Measurements from ENCODE around the gene MS4A10.
"Not testable (repeated sequence)": the region's sequence is repeated elsewhere in the genome, so short reads cannot be mapped to it uniquely, and the experiment has no call there.

MS4A10 gene

DNA sequence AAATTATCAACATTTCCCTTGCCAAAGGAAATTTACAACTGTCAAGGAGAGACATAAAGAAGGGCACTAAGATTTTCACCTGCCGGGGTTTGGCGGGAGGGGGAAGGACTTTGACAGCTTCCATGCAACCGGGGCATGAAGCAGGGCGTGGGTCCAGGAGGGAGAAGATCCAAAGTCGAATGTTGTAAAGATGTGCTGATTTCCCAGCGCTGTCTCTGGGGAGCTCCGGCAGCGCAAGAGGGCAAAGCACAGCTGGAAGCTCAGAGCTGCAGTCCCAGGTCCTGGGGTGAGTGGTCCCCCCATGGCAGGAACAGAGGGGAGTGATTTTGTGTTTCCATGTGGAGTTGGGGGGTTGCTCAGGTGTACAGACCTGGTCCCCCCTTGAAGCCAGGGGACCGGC, at the start of gene MS4A10:
Gene MS4A10 (plus strand): TSS at position 198 of the 400 bp plus-strand sequence. CDS start 5,003 bp downstream, outside the sequence.
- DNase-seq: no peak

DNA sequence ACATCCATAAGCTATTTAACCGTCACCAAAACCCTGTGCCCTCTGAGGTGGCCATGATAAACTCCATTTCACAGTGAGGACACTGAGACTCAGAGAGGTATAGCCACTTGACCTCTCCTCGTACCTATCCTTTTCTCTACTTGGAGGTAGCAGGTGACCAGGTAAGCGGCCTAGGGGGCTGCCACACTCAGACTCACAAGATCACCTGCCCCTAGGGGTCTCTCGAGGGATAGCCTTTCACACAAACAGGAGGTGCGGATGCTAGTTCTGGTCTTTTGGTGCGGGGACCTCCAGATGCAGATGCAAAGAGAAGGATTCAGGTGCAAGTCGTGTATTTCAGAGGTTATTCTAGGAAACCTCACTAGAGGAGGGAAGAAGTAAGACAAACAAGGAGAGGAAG, 46.0 kb upstream of the MS4A10 start:
- DNase-seq: no peak

DNA sequence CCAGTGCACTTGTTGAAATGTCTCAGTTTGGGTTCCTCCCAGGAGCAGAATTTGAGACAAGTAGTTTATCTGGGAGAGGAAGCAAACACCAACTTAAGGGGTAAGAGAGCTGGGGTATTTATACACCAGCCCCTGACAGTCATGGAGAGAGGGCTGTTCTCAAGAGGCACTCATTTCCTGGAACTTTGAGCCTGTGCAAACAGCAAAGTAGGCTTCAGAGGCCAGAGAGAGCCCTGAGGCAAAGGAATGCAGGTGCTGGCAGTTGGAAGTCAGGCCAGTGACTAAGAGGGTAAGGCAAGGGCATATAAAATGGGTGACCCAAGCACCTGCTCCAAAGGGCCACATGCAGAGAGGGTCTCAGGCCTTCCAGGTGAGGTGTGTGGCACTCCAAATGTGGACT, 44.6 kb upstream of the MS4A10 start:
- DNase-seq: no peak

DNA sequence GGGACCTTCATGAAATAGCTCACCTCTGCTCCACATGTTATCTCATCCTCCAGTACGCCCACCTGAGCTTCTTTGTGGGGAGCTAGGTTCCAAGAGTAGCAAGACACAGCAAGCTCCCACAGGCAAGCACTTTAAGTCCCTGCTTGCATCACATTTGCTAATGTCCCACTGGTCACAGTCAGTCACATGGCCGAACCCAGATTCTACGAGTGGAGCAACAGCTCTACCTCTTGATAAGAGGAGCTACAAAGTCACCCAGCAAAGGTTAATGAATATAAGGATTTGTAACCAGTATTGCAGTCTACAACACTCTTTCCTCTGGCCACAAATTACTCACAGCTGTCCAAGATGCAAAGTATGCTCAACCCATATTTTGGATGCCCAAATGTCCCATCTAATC, 43.7 kb upstream of the MS4A10 start:
- DNase-seq: no peak

DNA sequence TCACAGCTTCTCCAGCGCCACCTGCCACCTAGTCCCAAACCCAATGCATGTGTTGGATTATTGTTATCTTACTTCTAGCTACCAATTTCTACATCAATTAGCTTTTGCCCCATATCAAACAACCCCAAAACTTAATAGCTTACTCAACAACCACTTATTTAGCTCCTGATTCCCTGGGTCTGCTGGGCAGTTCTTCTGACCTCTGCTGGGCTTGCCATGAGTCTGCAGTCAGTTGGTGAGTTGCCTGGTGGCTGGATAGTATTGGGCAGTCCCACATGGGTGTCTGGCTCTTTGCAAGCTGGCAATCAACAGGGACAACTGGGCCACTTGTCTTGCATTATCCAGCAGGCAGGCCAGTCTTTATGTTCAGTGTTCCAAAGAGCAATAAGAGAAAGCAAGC, 42.1 kb upstream of the MS4A10 start:
- no peak for DNase-seq

DNA sequence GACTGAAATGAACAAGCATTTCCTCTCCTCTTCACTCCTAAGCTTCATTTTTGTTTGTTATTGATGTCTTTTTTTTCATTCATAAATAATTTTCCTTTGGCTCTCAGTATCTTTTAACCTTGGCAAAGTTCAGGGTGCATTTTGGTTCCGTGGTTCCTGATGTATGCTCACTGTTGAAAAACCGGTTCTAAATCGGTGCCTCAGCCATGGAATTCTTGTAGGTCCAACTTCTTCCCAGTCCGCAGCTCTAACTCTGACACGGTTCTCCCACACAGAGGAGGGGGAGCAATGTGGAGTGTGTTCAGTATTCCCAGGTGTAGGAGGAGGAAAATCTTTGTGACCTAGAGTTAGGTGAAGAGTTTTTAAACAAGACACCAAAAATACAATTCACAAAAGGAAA, 41.0 kb upstream of the MS4A10 start:
- no peak for DNase-seq

DNA sequence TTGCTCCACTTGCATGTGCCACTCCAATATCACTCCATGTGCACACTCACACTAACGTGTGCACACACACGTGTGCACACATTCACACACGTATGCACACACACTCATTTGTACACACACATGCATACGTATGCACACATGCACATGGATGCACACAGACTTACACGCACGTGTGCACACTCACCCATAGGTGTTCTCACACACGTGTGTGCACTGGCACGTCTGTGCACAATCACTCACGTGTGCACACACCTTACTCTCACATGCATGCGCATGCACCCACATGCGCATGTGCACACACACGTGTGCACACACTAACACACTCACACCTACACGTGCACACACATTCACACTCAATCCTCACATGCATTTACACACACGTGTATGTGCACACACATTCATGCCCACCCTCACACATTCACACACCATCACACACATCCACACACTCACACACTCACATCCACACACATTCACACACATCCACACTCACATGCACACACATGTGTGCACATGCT, 37.7 kb upstream of the MS4A10 start:
- DNase-seq: no peak

DNA sequence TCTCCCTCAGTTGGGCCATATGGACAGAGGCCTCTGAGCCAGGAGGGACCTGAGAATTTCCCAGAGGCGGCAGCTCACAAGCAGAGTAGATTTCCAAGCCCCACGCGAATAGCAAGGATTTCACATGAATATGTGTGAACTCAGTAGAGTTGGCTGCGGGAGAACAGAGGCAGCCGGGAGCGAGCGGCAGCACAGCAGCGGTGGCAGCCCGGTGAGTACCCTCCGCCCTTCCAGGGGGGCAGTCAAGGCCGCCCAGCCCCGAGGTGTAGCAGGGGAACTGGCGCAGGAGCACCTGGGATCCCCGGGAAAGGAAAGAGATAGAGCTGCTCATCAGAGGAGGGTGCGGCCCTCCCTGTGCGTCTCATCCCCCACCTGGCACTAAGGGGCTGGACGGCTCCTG, 36.9 kb upstream of the MS4A10 start:
- no peak for DNase-seq

DNA sequence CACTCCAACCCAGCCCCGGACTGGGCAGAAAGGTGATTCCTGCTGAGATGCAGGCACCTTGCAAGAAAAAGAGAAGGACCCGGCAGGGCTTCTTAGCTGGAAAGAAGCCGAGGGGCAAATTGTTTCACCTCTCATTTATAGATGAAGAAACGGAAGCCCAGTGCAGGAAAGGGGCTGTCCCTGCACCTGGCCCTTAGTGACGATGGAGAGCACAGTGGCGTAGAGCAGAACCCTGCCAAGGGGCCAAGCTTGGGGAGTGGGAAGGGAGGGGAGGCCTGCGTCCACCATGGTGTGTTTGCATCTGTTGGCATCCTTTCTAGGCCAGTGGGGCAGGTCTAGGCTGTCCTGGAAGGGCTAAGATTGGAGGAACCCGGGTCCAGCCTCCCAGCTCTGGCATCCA, 36.3 kb upstream of the MS4A10 start:
- no peak for DNase-seq

DNA sequence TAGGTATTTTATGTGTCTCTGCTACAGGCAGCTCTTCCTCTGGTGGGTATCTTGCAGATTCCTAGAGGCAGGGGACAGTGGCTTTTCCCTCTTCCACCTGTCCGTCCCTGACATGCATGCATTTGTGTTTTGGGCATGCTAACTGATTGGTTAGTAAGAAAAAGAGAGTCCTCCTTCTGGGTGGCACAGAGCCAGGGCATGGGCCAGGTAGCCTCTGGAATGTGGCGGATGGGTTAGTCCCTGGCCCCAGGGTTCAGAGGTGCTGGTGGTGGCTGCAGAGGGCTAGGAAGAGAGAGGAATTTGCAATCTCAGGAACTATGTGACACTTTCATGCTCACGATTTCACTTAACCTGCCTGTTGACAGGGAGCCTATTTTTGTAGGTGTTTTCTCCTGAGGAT, 34.2 kb upstream of the MS4A10 start:
- no peak for DNase-seq

DNA sequence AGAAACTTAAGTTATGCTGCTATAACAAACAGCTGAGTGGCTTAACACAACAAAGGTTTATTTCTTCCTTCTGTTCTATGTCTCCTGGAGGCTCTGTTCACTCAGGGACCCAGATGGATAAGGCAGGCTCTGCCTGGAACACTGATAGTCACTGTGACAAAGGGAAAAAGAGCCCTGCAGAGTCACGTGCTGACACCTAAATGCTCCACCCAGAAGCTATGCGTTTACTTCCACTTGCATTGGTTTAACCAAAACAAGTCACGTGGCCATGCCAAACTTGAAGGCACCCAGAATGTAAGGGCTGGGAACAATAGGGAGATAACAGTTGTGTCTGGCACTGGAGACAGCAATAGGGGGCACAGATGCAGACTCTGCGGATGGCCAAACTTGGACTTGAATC, 31.8 kb upstream of the MS4A10 start:
- DNase-seq: no peak

DNA sequence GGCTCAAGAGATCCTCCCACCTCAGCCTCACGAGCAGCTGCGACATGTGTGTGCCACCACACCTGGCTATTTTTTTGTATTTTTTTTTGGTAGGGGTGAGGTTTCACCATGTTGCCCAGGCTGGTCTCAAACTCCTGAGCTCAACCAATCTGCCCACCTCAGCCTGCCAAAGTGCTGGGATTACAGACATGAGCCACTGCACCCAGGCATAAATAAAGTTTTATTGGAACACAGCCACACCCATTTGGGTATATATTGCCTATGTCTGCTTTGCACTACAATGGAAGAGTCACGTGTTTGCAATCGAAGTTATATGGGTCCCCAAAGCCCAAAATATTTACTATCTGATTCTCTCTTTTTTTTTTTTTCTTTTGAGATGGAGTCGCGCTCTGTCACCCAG, 30.2 kb upstream of the MS4A10 start:
- no peak for DNase-seq

DNA sequence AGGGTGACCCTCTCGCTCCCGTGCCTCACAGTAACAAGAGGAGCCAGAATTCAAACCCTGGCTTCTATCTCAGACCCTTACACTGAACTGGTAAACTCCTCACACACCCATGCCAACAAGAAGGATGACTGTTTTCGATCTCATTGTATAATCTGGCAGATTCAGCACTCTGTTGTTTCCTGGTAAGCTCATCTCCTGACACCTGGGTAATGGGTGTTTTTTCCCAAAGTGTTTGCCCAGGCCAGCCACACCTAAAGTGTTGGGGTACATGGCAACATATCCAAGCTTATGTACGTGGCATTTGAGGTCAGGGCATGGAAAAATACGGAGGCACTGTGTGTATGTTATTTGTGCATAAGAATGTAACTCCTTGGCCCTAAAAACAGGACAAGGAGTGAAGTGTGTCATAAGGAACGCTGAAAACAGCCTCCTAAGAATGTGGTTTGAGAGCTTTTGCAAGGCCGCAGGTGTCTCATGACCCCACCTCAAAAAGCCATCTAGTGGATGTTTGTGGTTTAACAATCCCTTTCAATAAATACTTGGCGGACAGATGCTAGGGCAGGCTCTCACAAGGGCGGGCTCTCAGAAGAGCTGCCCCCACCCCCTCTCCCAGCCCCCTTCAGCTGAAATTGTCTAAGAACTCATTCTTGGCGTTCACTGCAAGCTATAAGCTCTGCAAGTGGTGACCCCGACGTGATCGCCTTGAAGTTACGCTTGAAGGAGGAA, 28.7 kb upstream of the MS4A10 start, which contains the start of gene MS4A15:
Gene MS4A15 (plus strand): TSS at position 561 of the 726 bp plus-strand sequence. CDS start 6,867 bp downstream, outside the sequence.
- DNase-seq: no peak

DNA sequence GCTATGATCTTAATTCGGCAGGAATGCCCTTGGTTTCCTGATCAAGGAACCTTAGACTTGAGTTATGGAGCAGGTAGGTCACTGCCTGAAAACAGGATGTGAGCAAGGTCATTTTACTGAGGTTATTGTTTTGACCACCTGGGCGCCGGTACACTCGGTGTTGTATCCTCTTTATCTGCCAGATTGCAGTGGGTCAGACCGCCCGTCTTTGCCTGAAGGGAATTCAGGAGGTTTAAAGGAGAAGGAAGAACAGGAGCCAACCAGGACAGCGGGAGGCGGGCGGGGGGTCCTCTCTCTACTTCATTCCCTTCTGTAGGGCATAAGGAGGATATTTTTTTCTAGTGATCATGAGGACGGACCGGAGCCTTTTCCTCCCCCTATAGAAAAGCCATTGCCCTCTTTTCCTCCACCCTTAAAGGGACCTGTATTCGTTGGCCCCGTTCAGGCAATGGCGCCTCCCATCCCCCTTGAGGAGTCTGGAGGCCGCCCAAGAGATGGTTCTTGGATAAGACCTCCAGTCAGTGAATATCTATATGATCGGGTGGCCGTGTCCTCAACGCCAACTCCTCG, 27.8 kb upstream of the MS4A10 start:
- DNase-seq: no peak

DNA sequence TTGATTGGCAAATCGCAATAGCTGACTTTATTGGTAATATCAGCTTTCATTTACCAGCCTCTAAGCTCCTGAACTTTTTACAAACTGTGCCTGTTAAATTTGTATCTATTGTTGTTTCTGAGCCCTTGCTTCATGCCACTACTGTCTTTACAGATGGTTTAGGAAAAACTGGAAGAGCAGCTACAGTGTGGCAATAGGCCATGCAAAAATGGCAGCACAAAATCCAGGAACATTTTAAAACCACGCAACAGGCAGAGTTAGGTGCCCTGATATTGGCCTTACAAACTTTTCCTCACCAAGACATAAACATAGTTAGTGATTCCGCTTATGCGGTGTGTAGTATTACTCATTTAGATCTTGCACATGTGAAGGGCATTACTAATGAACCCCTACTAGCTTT, 26.5 kb upstream of the MS4A10 start:
- DNase-seq: not testable (repeated sequence)

DNA sequence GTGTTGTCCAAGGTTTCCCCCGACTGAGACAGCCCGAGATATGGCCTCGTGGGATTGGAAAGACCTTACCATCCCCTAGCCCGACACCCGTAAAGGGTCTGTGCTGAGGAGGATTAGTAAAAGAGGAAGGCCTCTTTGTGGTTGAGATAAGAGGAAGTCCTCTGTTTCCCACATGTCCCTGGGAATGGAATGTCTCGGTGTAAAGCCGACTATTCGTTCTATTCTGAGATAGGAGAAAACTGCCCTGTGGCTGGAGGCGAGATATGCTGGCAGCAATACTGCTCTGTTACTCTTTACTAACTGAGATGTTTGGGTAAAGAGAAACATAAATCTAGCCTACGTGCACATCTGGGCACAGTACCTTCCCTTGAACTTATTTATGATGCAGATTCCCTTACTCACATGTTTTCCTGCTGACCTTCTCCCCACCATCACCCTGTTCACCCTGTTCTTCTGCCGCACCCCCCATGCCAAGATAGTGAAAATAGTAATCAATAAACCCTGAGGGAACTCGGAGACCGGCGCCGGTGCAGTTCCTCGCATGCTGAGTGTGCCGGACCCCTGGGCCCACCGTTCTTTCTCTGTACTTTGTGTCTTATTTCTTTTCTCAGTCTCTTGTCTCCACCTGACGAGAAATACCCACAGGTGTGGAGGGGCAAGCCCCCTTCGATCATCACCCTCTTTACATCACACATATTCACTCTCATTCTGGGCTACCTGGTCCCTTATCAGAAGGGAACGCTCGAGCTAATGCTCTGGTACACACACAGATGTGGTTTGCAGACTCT, 25.5 kb upstream of the MS4A10 start:
- DNase-seq: not testable (repeated sequence)

DNA sequence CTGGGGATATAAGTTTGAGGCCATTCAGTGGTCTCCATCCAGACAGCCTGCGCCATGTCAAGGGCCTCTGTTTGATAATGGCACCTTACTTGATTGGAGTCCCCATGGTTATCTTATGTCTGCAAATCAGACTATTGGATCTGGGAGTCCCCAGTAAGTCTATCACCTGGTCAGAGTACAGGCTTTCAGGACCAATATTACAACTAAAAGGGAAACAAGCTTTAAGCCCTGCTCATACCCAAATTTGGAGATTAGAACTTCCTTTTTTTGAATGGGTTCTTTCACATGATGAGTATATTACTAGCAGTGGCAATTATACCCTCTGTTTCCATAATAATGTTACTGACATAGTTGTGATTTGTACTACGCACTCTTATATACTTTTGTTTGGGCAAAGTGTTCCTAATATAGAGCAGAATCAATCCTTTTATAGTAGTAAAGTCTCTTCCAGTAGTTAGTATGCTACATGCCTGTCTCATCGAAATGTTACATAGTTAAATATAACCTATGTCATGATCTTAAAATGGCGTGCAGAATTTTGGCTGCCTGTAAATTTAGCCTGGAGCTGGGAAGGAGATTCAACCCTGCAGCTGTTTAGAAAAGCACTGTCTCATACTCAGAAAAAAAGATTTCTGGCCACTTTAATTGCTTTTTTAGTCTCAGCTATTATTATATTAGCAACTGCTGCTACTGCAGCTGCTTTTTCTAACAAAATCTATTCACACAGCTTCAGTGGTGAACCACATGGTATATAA, 23.5 kb upstream of the MS4A10 start:
- DNase-seq: no peak

DNA sequence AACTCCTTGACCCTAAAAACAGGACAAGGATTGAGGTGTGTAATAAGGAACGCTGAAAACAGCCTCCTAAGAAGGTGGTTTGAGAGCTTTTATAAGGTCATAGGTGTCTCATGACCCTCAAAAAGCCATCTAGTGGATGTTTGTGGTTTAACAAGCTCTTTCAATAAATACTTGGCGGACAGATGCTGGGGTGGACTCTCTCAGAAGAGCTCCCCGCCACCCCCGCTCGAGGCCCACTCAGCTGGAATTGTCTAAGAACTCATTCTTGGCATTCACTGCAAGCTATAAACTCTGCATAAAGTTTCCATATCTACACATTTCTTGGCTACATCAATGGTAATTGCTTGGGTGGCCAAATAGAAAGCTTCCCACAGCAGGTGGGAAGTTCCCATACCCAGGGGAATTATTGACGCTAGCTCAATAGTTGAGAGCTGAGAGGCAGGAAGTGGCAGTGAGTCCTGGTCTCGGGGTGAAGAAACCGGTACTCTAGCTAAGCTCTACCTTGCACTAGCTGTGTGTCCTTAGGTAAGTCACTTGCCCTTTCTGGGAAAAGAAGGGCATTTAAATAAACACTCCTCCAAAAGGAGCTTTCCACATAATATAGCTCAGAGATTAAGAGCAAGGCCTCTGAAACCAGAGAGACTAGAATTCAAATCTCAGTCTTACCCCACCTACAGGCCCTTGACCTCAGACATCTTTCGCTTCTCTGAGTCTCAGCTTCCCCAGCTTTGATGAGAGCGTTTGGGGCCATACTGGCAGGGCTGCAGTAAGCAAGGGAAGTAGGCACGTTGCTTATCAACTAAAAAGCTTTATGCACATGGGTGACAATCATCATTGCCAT, 22.1 kb upstream of the MS4A10 start:
- DNase-seq: no peak

DNA sequence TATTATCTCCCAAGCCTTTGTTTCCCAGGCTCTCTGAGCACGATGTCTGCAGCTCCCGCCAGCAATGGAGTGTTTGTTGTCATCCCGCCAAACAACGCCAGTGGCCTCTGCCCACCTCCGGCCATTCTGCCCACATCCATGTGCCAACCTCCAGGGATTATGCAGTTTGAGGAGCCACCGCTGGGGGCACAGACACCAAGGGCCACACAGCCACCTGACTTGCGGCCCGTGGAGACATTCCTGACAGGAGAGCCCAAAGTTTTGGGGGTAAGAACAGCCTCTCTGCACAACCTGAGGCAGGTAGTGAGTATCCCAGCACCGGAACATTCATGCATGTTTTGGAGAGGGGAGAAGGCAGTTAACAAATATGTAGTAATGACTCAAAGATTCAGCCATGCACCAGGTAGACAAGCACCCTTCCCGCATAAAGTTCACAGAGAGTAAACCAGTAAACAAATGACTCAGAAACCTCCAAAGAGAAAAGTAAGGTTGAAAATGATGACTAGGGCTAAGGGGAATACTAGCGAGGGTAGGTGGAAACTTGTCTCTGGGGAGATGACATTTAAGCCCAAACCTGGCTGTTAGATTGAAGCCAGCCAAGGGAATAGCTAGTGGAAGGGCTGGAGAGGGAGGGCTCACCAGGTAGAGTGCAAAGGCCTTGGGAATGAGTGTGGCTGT, 21.3 kb upstream of the MS4A10 start:
- no peak for DNase-seq

DNA sequence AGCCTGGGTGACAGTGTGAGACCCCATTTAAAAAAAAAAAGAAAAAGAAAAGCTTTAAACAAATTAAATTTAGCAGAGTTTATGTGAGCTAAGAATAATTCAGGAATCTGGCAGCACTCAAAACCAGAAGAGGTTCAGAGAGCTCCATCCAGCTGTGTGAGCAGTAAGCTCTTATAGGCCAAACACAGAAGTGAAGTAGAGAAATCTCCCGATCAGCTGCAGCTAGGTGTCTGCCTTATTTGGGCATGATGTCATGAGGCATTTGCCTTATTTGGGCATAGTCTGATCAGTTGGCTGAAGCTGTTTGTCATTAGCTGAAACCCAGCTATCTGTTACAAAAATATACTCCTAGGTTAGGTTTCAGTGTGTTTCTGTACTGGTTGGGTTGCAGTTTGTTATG, 20.3 kb upstream of the MS4A10 start:
- no peak for DNase-seq

DNA sequence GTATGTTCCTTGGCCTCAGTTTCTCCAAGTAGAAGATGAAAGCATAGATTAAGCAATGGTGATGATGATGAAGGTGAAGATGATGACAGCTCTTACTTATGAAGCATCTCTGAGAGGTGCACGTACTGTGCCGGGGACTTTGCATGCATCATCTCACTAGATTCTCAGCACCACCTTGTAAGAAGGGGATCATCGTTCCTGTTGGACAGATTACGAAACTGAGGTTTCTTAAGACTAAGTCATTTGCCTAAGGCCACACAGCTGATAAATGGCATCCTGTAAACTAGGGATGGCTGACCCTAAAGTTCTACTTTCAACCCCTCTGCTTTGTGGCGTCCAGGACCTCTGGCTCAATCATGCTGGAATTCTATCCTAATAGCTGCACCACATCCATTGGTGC, 19.8 kb upstream of the MS4A10 start:
- DNase-seq: no peak

DNA sequence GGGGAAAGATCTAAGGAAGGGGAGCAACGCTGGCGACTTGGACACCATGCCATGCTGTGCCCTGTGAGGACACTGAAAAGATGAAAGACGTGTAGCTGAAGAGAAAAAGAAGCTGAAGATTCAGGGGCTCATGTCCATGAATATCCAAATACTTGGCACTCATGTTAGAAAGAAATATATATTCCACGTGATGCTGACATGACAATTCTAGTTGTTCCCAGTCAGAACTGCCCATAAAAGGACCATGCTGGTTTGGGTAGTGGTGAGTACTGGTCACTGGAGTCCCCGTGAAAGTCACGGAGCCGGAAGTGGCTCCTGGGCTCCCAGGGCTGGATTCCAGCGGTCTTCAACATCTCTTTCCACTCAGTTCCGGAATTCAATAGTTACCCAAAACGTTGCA, 18.6 kb upstream of the MS4A10 start:
- DNase-seq: no peak

Measured in DMS79 treated with DMSO at 0.1 percent for 48 hours (cell line).